GM19455 (cell line): Measurements from ENCODE around the gene BLVRA.
"Not testable (repeated sequence)": the region's sequence is repeated elsewhere in the genome, so short reads cannot be mapped to it uniquely, and the experiment has no call there.

ENCODE experiments used
- ATAC-seq: cut with Tn5 transposase; IDR thresholded peaks from one replicate; pipeline ENCODE4 v1.9.1; 2021; ENCODE audit not compliant: unreplicated experiment

BLVRA gene

GRCh38 chr7:43758029-43758821 lies at the start of gene BLVRA:
Gene BLVRA (plus strand): TSS chr7:43758680. CDS start chr7:43771159, 12,479 bp downstream.
- peak; percentile 68 for ATAC-seq

GRCh38 chr7:43711503-43711902 lies 47.0 kb upstream of the BLVRA start:
- no peak for ATAC-seq

- ATAC-seq, result not testable (repeated sequence)
These were observed 42.5 kb upstream of the BLVRA start for GRCh38 chr7:43715966-43716365.

- ATAC-seq, result no peak
These were observed 41.9 kb upstream of the BLVRA start for GRCh38 chr7:43716598-43716997.

- no peak for ATAC-seq
These were observed 37.2 kb upstream of the BLVRA start for GRCh38 chr7:43721193-43721806.

- ATAC-seq, result no peak
These were observed 35.5 kb upstream of the BLVRA start for GRCh38 chr7:43723007-43723341.

- no peak for ATAC-seq
These were observed 33.2 kb upstream of the BLVRA start for GRCh38 chr7:43725251-43725650.

GRCh38 chr7:43726466-43726865 lies 32.0 kb upstream of the BLVRA start:
- ATAC-seq, result no peak

- ATAC-seq, result no peak
These were observed 31.5 kb upstream of the BLVRA start for GRCh38 chr7:43727003-43727402.

GRCh38 chr7:43727494-43727893 lies 31.0 kb upstream of the BLVRA start:
- no peak for ATAC-seq

GRCh38 chr7:43729214-43729923 lies 29.1 kb upstream of the BLVRA start, which contains the start of gene COA1:
Gene COA1 (minus strand): TSS chr7:43729523. CDS start chr7:43648614, 80,909 bp downstream.
- ATAC-seq, result peak; percentile 83

GRCh38 chr7:43729924-43730248 lies 28.6 kb upstream of the BLVRA start:
- ATAC-seq, result no peak

- ATAC-seq, result not testable (repeated sequence)
These were observed 27.0 kb upstream of the BLVRA start for GRCh38 chr7:43731494-43731893.

- not testable (repeated sequence) for ATAC-seq
These were observed 23.7 kb upstream of the BLVRA start for GRCh38 chr7:43734575-43735332.

GRCh38 chr7:43735403-43735801 lies 23.1 kb upstream of the BLVRA start:
- ATAC-seq, result peak; percentile 34

GRCh38 chr7:43735802-43736603 lies 22.5 kb upstream of the BLVRA start:
- ATAC-seq, result peak; percentile 52

GRCh38 chr7:43737467-43738127 lies 20.9 kb upstream of the BLVRA start:
- no peak for ATAC-seq

- no peak for ATAC-seq
These were observed 15.8 kb upstream of the BLVRA start for GRCh38 chr7:43742692-43743091.

- ATAC-seq, result no peak
These were observed 11.0 kb upstream of the BLVRA start for GRCh38 chr7:43747328-43748105.
